HG02642 (cell line): ENCODE results near the gene CLASP1.
A peak's percentile ranks its signal among the peaks of the same experiment; 100 is the strongest.
"Not testable (repeated sequence)": the region's sequence is repeated elsewhere in the genome, so short reads cannot be mapped to it uniquely, and the experiment has no call there.

Experiments used
- ATAC-seq: cut with Tn5 transposase; IDR thresholded peaks from one replicate; pipeline ENCODE4 v1.9.1; 2021; ENCODE audit warnings: mild to moderate bottlenecking; ENCODE audit not compliant: unreplicated experiment, poor library complexity

The CLASP1 gene

GRCh38 chr2:121398853-121399252 is 250.4 kb downstream of the CLASP1 start:
- no peak for ATAC-seq

- no peak for ATAC-seq
These were observed 259.1 kb downstream of the CLASP1 start for GRCh38 chr2:121390082-121390692.

GRCh38 chr2:121388371-121388770 is 260.9 kb downstream of the CLASP1 start:
- ATAC-seq: no peak

- ATAC-seq: no peak
These were observed 261.5 kb downstream of the CLASP1 start for GRCh38 chr2:121387591-121388325.

GRCh38 chr2:121386707-121387106 is 262.6 kb downstream of the CLASP1 start:
- ATAC-seq: no peak

GRCh38 chr2:121386102-121386501 is 263.2 kb downstream of the CLASP1 start:
- no peak for ATAC-seq

GRCh38 chr2:121382744-121383143 is 266.5 kb downstream of the CLASP1 start:
- no peak for ATAC-seq

GRCh38 chr2:121377646-121378045 is 271.6 kb downstream of the CLASP1 start:
- ATAC-seq: no peak

- no peak for ATAC-seq
These were observed 272.6 kb downstream of the CLASP1 start for GRCh38 chr2:121376535-121377250.

- ATAC-seq: no peak
These were observed 273.6 kb downstream of the CLASP1 start for GRCh38 chr2:121375621-121376159.

GRCh38 chr2:121374412-121375075 is 274.7 kb downstream of the CLASP1 start:
- not testable (repeated sequence) for ATAC-seq

GRCh38 chr2:121372721-121373353 is 276.4 kb downstream of the CLASP1 start:
- peak; percentile 46 for ATAC-seq

- no peak for ATAC-seq
These were observed 277.2 kb downstream of the CLASP1 start for GRCh38 chr2:121372082-121372481.

- no peak for ATAC-seq
These were observed 280.4 kb downstream of the CLASP1 start for GRCh38 chr2:121368836-121369235.

- ATAC-seq: no peak
These were observed 281.1 kb downstream of the CLASP1 start for GRCh38 chr2:121368155-121368554.

GRCh38 chr2:121367246-121367900 is 281.9 kb downstream of the CLASP1 start:
- ATAC-seq: no peak

GRCh38 chr2:121366040-121366439 is 283.2 kb downstream of the CLASP1 start:
- ATAC-seq: no peak

GRCh38 chr2:121365061-121365460 is 284.2 kb downstream of the CLASP1 start:
- ATAC-seq: no peak

- no peak for ATAC-seq
These were observed 285.4 kb downstream of the CLASP1 start for GRCh38 chr2:121363632-121364420.
